Esophagus muscularis mucosa (tissue), 4 donors: ENCODE results near the gene CACNA2D3. TPM values are rescaled to one million over a fixed set of nuclear protein-coding genes. Genes with fewer than 3 reads are reported as not detected.

Experiments
- DNase-seq: peaks from one replicate; pipeline ENCODE4 v3.0.0-alpha.2; 2017; ENCODE audit errors: extremely low spot score
- H3K27ac ChIP-seq, 4 donors: fragments of 200-600 bp; sonication (generic); replicated peaks in 1 of 4; 1 replicate in 3 of 4; 2 replicates in 1 of 4; pipeline ENCODE4 v1.5.1; 2016 to 2019; ENCODE audit warnings: mild to moderate bottlenecking in 1 of 4
- H3K27me3 ChIP-seq, 4 donors: fragments of 200-600 bp; sonication (generic); one replicate each; pipeline versions ENCODE4 v1.5.1 to v1.6.0; 2016 to 2019
- H3K36me3 ChIP-seq, 4 donors: fragments of 200-600 bp; sonication (generic); one replicate each; pipeline ENCODE4 v1.5.1; 2016 to 2019
- H3K4me1 ChIP-seq, 4 donors: fragments of 200-600 bp; sonication (generic); one replicate each; pipeline ENCODE4 v1.5.1; 2016 to 2019
- H3K4me3 ChIP-seq, 4 donors: fragments of 200-600 bp; sonication (generic); 1 replicate in 2 of 4; 2 replicates in 2 of 4; pipeline ENCODE4 v1.5.1; 2016 to 2019; ENCODE audit warnings: mild to moderate bottlenecking in 4 of 4, moderate library complexity in 1 of 4
- H3K9me3 ChIP-seq, 4 donors: fragments of 200-600 bp; sonication (generic); 1 replicate in 3 of 4; 2 replicates in 1 of 4; pipeline ENCODE4 v1.5.1; 2016 to 2019
- CTCF ChIP-seq, 3 experiments: fragments of 200-600 bp in 2 of 3; fragments of 450-650 bp in 1 of 3; sonication (generic) in 2 of 3; IDR thresholded peaks; one replicate each; pipeline ENCODE4 v1.5.1; 2017 to 2019; ENCODE audit warnings: antibody characterized with exemption in 3 of 3, mild to moderate bottlenecking in 2 of 3, moderate library complexity in 1 of 3
- EP300 ChIP-seq: sonication (generic); formaldehyde crosslinking; IDR thresholded peaks from one replicate; pipeline ENCODE4 v1.6.1; 2017; ENCODE audit warnings: antibody characterized with exemption
- POLR2A ChIP-seq: fragments of 450-650 bp; IDR thresholded peaks from one replicate; pipeline ENCODE4 v1.6.1; 2017; ENCODE audit warnings: antibody characterized with exemption, moderate library complexity, mild to moderate bottlenecking, low read depth
- POLR2AphosphoS5 ChIP-seq, 2 donors: sonication (generic); formaldehyde crosslinking; IDR thresholded peaks; one replicate each; pipeline ENCODE4 v1.6.1; 2017; ENCODE audit warnings: antibody characterized with exemption in 2 of 2
- WGBS: methylation state at CpG from one replicate; pipeline ENCODE4 v1.1.5; 2018; 5-methylcytosine and 5-hydroxymethylcytosine counted together
- intact Hi-C: fragments of 100-400 bp; cut with DNase I; formaldehyde crosslinking; loops from one replicate; pipeline ENCODE4 v1.15.1; 2023
- total RNA-seq, 4 donors: library from RNA; depleted of rRNA; stranded (reverse); fragments of >200 nt; gene quantifications; one replicate each; pipeline versions ENCODE4 v1.1.0 to v1.2.1, GENCODE V29; 2016

Gene CACNA2D3
- total RNA-seq, 4 donors from 2014 or later = 2.5 to 6.3 (median 3.9) TPM

- intact Hi-C loops = no loop called here
- Histone ChIP-seq H3K36me3 (no peaks in the 10 kb centered on the region), H3K4me1 (peaks cover 0 to 22% (median 20%) of the 10 kb centered on the region in 4 donors), H3K27ac (no peak overlapping the region), H3K9me3 (no peaks in the 10 kb centered on the region), H3K4me3 (no peak overlapping the region), H3K27me3 (peaks cover 0 to 12% (median 0%) of the 10 kb centered on the region in 4 donors)
- peak; percentile 70 for DNase-seq
- 65% methylated on average over 7 of the region's 7 CpGs for WGBS
- no peak for TF ChIP-seq POLR2AphosphoS5 (IDR thresholded peaks at IDR 0.05)
- no peak for TF ChIP-seq POLR2A
- TF ChIP-seq EP300 = no peak
- no peak for TF ChIP-seq CTCF (IDR thresholded peaks at IDR 0.05)
These were observed 4.2 kb downstream of the CACNA2D3 start for GRCh38 chr3:54126551-54126950.

- Histone ChIP-seq H3K27me3 (peaks cover 0 to 5% (median 0%) of the 10 kb centered on the region in 4 donors), H3K4me1 (peaks cover 0 to 17% (median 14%) of the 10 kb centered on the region in 4 donors), H3K4me3 (no peak overlapping the region), H3K9me3 (no peaks in the 10 kb centered on the region), H3K27ac (no peak overlapping the region), H3K36me3 (no peaks in the 10 kb centered on the region)
- intact Hi-C loops = no loop called here
- TF ChIP-seq CTCF (IDR thresholded peaks at IDR 0.05) (no peak), POLR2AphosphoS5 (IDR thresholded peaks at IDR 0.05) (no peak), POLR2A (no peak), EP300 (no peak)
- WGBS = 88% methylated on average over 6 of the region's 6 CpGs
- DNase-seq = no peak
These were observed 5.2 kb downstream of the CACNA2D3 start for GRCh38 chr3:54127499-54128056.

- no peaks in the 10 kb centered on the region for H3K9me3 ChIP-seq
- no peaks in the 10 kb centered on the region for H3K36me3 ChIP-seq
- no peak overlapping the region for H3K27ac ChIP-seq
- H3K4me1 ChIP-seq = no peaks in the 10 kb centered on the region
- no peaks in the 10 kb centered on the region for H3K27me3 ChIP-seq
- WGBS = 100% methylated on average over 2 of the region's 4 CpGs
- TF ChIP-seq EP300 (no peak), POLR2AphosphoS5 (IDR thresholded peaks at IDR 0.05) (no peak), POLR2A (no peak), CTCF (IDR thresholded peaks at IDR 0.05) (no peak)
- intact Hi-C loops = loop anchor here (10.0 kb wide), 1 partner anchor 244 kb away; no protein-coding TSS in a partner anchor
- no peak overlapping the region for H3K4me3 ChIP-seq
- DNase-seq = peak; percentile 91
These were observed 8.8 kb downstream of the CACNA2D3 start for GRCh38 chr3:54131026-54131605.

GRCh38 chr3:54131890-54132289 lies 9.5 kb downstream of the CACNA2D3 start:
- TF ChIP-seq POLR2AphosphoS5 (IDR thresholded peaks at IDR 0.05) (no peak), POLR2A (no peak), CTCF (IDR thresholded peaks at IDR 0.05) (no peak), EP300 (no peak)
- no peak for DNase-seq
- Histone ChIP-seq H3K27me3 (no peaks in the 10 kb centered on the region), H3K9me3 (no peaks in the 10 kb centered on the region), H3K4me3 (no peak overlapping the region), H3K4me1 (no peaks in the 10 kb centered on the region), H3K27ac (no peak overlapping the region), H3K36me3 (no peaks in the 10 kb centered on the region)
- 81% methylated on average over 8 of the region's 8 CpGs for WGBS
- intact Hi-C loops = loop anchor here (10.0 kb wide), 1 partner anchor 243 kb away; no protein-coding TSS in a partner anchor
